Ascending aorta (tissue), 2 donors: ENCODE results near the gene CBARP. TPM values are rescaled to one million over a fixed set of nuclear protein-coding genes. Genes with fewer than 3 reads are reported as not detected.

Experiments
- DNase-seq, 2 donors: peaks; one replicate each; pipeline ENCODE4 v3.0.0-alpha.2; 2019; ENCODE audit warnings: low spot score in 2 of 2
- H3K27ac ChIP-seq, 2 donors: fragments of 200-600 bp; sonication (generic); one replicate each; pipeline ENCODE4 v1.5.1; 2016 to 2017; ENCODE audit warnings: mild to moderate bottlenecking in 1 of 2
- H3K27me3 ChIP-seq: fragments of 200-600 bp; sonication (generic); one replicate; pipeline ENCODE4 v1.5.1; 2017
- H3K36me3 ChIP-seq, 2 donors: fragments of 200-600 bp; sonication (generic); one replicate each; pipeline ENCODE4 v1.5.1; 2016
- H3K4me1 ChIP-seq, 2 donors: fragments of 200-600 bp; sonication (generic); one replicate each; pipeline ENCODE4 v1.5.1; 2016 to 2017; ENCODE audit warnings: mild to moderate bottlenecking in 1 of 2
- H3K4me3 ChIP-seq, 2 donors: fragments of 200-600 bp; sonication (generic); one replicate each; pipeline ENCODE4 v1.5.1; 2016 to 2017; ENCODE audit warnings: mild to moderate bottlenecking in 1 of 2
- H3K9me3 ChIP-seq, 2 donors: fragments of 200-600 bp; sonication (generic); one replicate each; pipeline ENCODE4 v1.5.1; 2016
- intact Hi-C: fragments of 100-400 bp; cut with DNase I; formaldehyde crosslinking; loops from one replicate; pipeline ENCODE4 v1.15.1; 2023
- total RNA-seq: library from RNA; depleted of rRNA; stranded (reverse); fragments of >200 nt; gene quantifications from one replicate; pipeline ENCODE4 v1.1.0, GENCODE V29; 2016
- TF ChIP-seq, protein P1 (sequence below), 3 experiments: fragments of 200-600 bp in 2 of 3; fragments of 450-650 bp in 1 of 3; sonication (generic) in 2 of 3; IDR thresholded peaks; one replicate each; pipeline ENCODE4 v1.5.1; 2016 to 2019; ENCODE audit warnings: antibody characterized with exemption in 3 of 3, mild to moderate bottlenecking in 1 of 3, moderate library complexity in 1 of 3

CBARP gene
- total RNA-seq, 1 donor from 2014 or later: 1.9 TPM

DNA sequence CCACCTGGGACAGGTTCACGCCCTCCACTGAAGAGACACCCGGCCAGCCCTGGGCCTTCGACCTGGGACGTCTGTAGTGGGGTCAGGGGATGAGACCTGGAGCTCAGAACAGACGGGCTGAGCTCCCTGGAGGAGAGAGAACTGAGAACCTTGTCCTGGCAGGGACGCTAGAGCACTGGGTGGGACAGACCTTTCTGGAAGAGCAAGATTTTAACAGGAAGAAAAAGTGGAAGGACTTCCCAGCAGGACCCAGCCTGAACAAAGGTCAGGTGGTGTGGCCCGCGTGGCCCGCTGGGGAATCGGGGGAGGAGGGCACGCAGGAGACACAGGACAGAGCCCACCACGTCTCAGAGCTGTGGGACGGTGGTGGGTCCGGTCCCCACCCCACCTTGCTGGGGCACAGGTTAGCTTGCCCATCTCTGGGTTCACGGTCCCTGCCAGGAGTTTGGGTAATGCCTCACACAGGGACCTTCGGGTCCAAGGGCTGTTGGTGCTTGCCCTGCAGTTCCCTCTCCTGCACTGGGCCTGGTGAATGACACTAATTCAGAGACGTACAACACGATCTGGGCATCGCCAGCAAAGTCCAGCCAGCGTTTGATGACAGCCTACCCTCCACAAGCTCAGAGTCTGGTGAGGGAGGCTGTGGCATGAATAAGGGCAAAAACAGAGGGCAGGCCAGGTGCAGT, 46.6 kb upstream of the CBARP start:
- no peak for DNase-seq
- H3K4me3 ChIP-seq: no peak overlapping the region
- H3K27ac ChIP-seq: no peak overlapping the region
- no peaks in the 10 kb centered on the region for H3K9me3 ChIP-seq
- TF ChIP-seq, protein P1, sequence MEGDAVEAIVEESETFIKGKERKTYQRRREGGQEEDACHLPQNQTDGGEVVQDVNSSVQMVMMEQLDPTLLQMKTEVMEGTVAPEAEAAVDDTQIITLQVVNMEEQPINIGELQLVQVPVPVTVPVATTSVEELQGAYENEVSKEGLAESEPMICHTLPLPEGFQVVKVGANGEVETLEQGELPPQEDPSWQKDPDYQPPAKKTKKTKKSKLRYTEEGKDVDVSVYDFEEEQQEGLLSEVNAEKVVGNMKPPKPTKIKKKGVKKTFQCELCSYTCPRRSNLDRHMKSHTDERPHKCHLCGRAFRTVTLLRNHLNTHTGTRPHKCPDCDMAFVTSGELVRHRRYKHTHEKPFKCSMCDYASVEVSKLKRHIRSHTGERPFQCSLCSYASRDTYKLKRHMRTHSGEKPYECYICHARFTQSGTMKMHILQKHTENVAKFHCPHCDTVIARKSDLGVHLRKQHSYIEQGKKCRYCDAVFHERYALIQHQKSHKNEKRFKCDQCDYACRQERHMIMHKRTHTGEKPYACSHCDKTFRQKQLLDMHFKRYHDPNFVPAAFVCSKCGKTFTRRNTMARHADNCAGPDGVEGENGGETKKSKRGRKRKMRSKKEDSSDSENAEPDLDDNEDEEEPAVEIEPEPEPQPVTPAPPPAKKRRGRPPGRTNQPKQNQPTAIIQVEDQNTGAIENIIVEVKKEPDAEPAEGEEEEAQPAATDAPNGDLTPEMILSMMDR (IDR thresholded peaks at IDR 0.05): no peak
- peaks cover 0 to under 1% of the 10 kb centered on the region in 2 donors for H3K36me3 ChIP-seq
- no peaks in the 10 kb centered on the region for H3K4me1 ChIP-seq
- H3K27me3 ChIP-seq: peaks cover 20% of the 10 kb centered on the region
- intact Hi-C loops: no loop called here

- H3K4me1 ChIP-seq: no peaks in the 10 kb centered on the region
- DNase-seq: no peak
- peaks cover 4 to 6% of the 10 kb centered on the region in 2 donors for H3K36me3 ChIP-seq
- H3K27ac ChIP-seq: no peak overlapping the region
- TF ChIP-seq, protein P1 (IDR thresholded peaks at IDR 0.05): no peak
- H3K4me3 ChIP-seq: no peak overlapping the region
- intact Hi-C loops: no loop called here
- H3K9me3 ChIP-seq: no peaks in the 10 kb centered on the region
- H3K27me3 ChIP-seq: peaks cover 20% of the 10 kb centered on the region
These were observed 46.1 kb upstream of the CBARP start for GRCh38 chr19:1283917-1284292.

GRCh38 chr19:1283207-1283916, 45.6 kb upstream of the CBARP start:
- no peak for DNase-seq
- Histone ChIP-seq H3K27ac (no peak overlapping the region), H3K4me3 (no peak overlapping the region), H3K9me3 (no peaks in the 10 kb centered on the region), H3K36me3 (peaks cover 6 to 7% of the 10 kb centered on the region in 2 donors), H3K4me1 (no peaks in the 10 kb centered on the region), H3K27me3 (peaks cover 20% of the 10 kb centered on the region)
- intact Hi-C loops: no loop called here
- TF ChIP-seq, protein P1 (IDR thresholded peaks at IDR 0.05): no peak

GRCh38 chr19:1282588-1283206, 44.9 kb upstream of the CBARP start:
- H3K27ac ChIP-seq: no peak overlapping the region
- no peak overlapping the region for H3K4me3 ChIP-seq
- no peaks in the 10 kb centered on the region for H3K9me3 ChIP-seq
- H3K27me3 ChIP-seq: peaks cover 20% of the 10 kb centered on the region
- no peaks in the 10 kb centered on the region for H3K4me1 ChIP-seq
- H3K36me3 ChIP-seq: peaks cover 6 to 9% of the 10 kb centered on the region in 2 donors
- TF ChIP-seq, protein P1 (IDR thresholded peaks at IDR 0.05): no peak
- intact Hi-C loops: no loop called here
- DNase-seq: no peak

DNA sequence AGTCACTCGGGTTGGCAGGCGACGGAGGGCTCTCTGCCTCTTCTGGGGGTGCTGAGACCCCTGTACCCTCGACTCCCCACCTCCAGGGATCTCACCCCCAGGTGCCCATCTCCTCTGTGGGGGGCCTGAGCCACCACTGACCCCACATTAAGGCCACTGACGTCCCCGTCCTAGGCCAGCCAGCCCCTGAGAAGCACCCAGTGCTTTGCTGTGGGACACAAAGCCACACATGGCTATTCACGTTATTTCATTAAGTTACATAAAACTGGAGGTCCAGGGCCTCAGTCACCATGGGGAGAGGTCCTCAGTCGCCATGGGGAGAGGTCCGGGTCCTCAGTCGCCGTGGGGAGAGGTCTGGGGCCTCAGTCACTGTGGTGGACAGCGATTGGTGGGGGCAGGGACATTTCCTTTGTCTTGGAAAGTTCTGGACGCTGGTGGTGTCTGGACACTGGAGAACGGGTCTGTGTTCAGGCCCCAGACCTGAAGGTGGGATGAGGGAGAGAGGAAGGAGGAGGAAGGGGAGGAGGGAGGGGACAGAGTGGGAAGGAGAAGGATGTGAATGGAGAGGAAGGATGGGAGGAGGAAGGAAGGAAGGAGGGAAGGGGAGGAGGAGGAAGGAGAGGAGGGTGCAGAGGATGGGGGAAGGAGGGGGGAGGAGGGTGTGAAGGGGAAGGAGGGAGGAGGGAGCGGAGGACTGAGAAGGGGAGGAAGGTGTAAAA, 43.9 kb upstream of the CBARP start:
- TF ChIP-seq, protein P1 (IDR thresholded peaks at IDR 0.05): no peak
- Histone ChIP-seq H3K27ac (no peak overlapping the region), H3K36me3 (peaks cover 6 to 16% of the 10 kb centered on the region in 2 donors), H3K4me3 (no peak overlapping the region), H3K27me3 (peaks cover 13% of the 10 kb centered on the region), H3K9me3 (no peaks in the 10 kb centered on the region), H3K4me1 (no peaks in the 10 kb centered on the region)
- intact Hi-C loops: no loop called here
- no peak for DNase-seq
